Measurements from ENCODE around the gene COPE.
"Not testable (repeated sequence)": the region's sequence is repeated elsewhere in the genome, so short reads cannot be mapped to it uniquely, and the experiment has no call there.

The COPE gene

DNA sequence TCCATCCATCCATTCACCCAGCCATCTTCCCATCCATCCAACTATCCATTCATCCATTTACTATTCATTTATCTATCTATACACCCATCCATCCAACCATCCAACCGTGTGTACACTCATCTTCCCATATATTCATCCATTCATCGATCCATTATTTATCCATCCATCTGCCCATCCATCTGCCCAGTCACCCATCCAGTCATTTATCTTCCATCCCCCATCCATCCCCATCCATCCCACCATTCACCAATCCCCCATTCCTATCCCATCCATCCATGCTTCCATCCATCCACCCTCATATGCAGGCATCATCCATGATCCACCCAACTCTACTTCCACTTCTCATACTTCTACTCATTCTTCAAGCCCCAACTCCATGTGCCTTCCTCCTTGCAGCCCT is 35.9 kb upstream of the COPE start:
- DNase-seq (ENCODE audit: insufficient read length, low spot score) (no peak), FAIRE-seq (no peak)
- TF ChIP-seq, protein P1, sequence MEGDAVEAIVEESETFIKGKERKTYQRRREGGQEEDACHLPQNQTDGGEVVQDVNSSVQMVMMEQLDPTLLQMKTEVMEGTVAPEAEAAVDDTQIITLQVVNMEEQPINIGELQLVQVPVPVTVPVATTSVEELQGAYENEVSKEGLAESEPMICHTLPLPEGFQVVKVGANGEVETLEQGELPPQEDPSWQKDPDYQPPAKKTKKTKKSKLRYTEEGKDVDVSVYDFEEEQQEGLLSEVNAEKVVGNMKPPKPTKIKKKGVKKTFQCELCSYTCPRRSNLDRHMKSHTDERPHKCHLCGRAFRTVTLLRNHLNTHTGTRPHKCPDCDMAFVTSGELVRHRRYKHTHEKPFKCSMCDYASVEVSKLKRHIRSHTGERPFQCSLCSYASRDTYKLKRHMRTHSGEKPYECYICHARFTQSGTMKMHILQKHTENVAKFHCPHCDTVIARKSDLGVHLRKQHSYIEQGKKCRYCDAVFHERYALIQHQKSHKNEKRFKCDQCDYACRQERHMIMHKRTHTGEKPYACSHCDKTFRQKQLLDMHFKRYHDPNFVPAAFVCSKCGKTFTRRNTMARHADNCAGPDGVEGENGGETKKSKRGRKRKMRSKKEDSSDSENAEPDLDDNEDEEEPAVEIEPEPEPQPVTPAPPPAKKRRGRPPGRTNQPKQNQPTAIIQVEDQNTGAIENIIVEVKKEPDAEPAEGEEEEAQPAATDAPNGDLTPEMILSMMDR (IDR thresholded peaks at IDR 0.05; ENCODE audit: insufficient read depth, missing control alignments), result no peak

DNA sequence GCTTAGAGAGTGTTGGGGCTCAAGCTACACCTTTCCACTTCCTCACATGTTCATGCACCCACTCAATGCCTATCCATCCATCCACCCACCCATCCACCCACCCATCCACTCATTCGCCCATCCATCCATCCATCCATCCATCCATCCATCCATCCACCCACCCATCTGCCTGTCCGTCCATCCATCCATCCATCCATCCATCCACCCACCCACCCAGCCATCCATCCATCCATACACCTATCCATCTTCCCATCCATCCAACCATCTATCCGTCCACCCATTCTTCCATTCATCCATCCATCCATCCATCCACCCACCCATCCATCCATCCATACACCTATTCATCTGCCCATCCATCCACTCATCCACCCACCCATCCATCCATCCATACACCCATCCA is 34.9 kb upstream of the COPE start:
- TF ChIP-seq, protein P1 (IDR thresholded peaks at IDR 0.05; ENCODE audit: insufficient read depth, missing control alignments), result no peak
- no peak for FAIRE-seq
- no peak for DNase-seq (ENCODE audit: insufficient read length, low spot score)

- not testable (repeated sequence) for FAIRE-seq; DNase-seq (ENCODE audit: insufficient read length, low spot score)
Observed at GRCh38 chr19:18952364-18953003, 33.3 kb upstream of the COPE start.

- FAIRE-seq (no peak), DNase-seq (ENCODE audit: insufficient read length, low spot score) (no peak)
- TF ChIP-seq, protein P1 (IDR thresholded peaks at IDR 0.05; ENCODE audit: insufficient read depth, missing control alignments), result no peak
Observed at GRCh38 chr19:18951721-18952281, 32.6 kb upstream of the COPE start.

DNA sequence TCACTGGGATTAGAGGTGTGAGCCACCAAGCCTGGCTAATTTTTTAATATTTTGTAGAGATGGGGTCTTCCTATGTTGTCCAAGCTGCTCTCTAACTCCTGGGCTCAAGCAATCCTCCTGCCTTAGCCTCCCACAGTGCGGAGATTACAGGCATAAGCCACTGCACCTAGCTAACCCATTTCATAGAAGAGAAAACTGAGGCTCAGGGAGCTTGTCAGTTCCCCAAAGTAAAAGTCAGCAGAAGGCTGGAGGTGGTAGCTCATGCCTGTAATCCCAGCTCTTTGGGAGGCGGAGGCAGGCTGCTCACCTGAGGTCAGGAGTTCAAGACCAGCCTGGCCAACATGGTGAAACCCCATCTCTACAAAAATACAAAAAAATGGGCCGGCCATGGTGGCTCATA is 30.7 kb upstream of the COPE start:
- FAIRE-seq, result no peak
- TF ChIP-seq, protein P1 (IDR thresholded peaks at IDR 0.05; ENCODE audit: insufficient read depth, missing control alignments), result no peak

DNA sequence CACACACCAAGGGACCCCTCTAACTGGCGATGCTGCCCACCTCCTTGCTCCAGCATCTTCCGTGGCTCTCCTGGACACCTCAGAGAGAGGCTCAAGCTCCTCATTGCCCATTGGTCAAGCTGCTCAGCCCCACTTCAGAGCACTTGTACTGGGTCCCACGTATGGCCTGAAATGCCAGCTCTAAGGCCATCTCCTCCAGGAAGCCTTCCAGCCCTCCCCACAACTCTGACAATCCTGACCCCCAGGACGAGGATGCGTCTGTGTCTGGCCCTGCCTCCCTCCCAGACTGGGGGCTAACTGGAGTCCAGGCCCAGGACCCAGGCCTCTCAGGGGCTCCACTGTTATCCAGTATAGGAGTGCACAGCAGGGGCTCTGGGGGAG is 29.8 kb upstream of the COPE start:
- FAIRE-seq, result no peak
- TF ChIP-seq, protein P1 (IDR thresholded peaks at IDR 0.05; ENCODE audit: insufficient read depth, missing control alignments), result no peak
- no peak for DNase-seq (ENCODE audit: insufficient read length, low spot score)

More for the DNA sequence above, 30.7 kb upstream of the COPE start:
- no peak for DNase-seq (ENCODE audit: insufficient read length, low spot score)

DNA sequence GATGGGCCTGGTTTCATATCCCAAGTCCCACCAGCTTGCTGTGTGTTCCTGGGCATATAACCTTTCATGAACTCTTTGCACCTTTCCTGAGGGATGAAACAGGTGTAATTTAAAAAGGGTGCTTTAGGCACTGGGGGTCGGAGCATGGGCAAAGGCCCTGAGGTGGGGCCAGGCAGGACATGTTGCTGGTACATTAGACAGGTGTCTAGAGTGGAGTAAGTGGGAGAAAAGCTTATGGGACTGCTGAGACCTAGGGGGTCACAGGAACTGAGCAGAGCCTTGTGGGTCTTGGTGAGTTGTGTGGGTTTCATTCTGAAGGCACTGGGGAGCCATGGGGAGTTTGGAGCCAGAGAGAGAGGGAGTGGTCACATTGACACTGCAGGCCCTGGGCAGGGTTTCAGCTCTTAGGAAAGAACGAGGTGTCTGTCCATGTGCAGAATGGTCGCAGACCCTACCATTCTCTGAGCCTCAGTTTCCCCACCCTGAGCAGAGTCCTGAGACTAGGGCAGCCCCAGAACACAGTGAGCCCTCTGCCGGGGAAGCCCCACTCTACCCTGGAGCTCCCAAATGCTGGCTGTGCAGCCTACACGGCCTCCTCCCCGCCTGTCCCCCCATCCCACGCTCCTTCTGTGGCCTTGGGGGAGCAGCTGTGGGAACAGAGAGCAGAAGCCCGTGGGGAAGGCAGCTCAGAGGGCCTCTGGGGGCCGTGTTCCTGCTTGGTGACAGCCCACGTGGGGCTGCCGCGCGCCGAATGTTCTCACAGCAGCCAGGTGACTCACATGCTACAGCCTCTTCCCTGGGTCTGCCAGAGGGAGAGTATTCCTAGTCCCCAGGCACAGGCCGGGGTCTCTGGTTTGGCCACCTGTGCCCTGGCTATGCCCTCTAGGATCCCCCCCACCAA is 29.1 kb upstream of the COPE start:
- FAIRE-seq (no peak), DNase-seq (ENCODE audit: insufficient read length, low spot score) (no peak)
- TF ChIP-seq, protein P1 (IDR thresholded peaks at IDR 0.05; ENCODE audit: insufficient read depth, missing control alignments), result no peak
